ENCODE data around the gene TPP1. TPM values are rescaled to one million over a fixed set of nuclear protein-coding genes. Genes with fewer than 3 reads are reported as not detected.

TPP1 gene
- total RNA-seq, 1 experiment from 2014 or later: 71.5 TPM

DNA sequence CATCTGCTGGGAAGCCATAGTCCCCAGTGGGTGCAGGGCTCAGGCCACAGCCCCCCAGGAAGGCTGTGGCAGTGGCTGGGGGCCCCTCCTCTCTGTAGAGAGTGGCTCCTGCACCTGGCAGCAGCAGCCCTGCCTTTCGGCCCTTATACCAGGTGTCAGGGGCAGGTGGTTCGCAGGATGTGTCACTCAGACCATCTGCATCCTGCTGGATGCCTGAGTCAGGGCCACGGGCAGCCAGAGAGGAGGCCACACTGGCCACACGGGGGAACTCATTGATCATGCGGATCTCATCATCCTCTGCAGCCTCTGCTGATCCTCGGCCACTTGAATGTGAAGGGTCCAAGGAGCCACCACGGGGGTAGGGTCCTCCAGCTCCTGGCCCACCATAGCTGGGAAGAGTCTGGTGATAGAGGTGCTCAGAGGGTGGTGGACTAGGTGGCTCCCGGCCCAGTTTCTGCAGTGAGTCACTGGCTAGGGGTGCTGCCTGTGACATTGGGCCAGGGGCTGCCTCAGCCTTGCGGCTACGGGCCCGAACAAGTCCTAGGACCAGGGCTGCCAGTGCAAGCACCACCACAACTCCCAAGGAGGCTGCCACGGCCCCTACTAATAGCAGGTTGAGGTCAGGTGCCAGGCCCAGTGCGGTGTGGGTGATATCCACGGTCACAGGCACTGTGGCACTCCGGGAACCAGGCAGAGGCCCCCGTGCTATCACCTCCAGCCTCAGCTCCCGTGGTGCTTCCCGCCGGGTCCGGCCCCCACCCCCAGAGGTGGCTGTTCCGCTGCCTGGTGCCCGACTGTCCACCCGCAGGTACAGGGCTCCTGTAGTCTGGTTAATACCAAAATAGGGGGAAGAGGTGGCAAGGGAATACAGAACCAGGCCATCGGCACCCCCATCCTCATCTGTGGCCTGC lies 3.3 kb upstream of the TPP1 start:
- H3K27ac Mint-ChIP-seq (ENCODE audit: unreplicated experiment): no peak overlapping the region
- peaks cover 31% of the 10 kb centered on the region for H3K27me3 Mint-ChIP-seq (ENCODE audit: unreplicated experiment)
- H3K36me3 Mint-ChIP-seq (ENCODE audit: insufficient read depth, unreplicated experiment): no peaks in the 10 kb centered on the region
- H3K4me1 Mint-ChIP-seq (ENCODE audit: low read depth, unreplicated experiment): no peaks in the 10 kb centered on the region
- TF ChIP-seq, protein P1, sequence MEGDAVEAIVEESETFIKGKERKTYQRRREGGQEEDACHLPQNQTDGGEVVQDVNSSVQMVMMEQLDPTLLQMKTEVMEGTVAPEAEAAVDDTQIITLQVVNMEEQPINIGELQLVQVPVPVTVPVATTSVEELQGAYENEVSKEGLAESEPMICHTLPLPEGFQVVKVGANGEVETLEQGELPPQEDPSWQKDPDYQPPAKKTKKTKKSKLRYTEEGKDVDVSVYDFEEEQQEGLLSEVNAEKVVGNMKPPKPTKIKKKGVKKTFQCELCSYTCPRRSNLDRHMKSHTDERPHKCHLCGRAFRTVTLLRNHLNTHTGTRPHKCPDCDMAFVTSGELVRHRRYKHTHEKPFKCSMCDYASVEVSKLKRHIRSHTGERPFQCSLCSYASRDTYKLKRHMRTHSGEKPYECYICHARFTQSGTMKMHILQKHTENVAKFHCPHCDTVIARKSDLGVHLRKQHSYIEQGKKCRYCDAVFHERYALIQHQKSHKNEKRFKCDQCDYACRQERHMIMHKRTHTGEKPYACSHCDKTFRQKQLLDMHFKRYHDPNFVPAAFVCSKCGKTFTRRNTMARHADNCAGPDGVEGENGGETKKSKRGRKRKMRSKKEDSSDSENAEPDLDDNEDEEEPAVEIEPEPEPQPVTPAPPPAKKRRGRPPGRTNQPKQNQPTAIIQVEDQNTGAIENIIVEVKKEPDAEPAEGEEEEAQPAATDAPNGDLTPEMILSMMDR (IDR thresholded peaks at IDR 0.05; ENCODE audit: unreplicated experiment): no peak
- H3K9me3 Mint-ChIP-seq (ENCODE audit: low read depth, unreplicated experiment): no peaks in the 10 kb centered on the region
- BruUV-seq (replicated peaks): no TSS peak
- intact Hi-C loops (cut with micrococcal nuclease; ENCODE audit: unreplicated experiment): no loop called here
- no peak overlapping the region for H3K4me3 Mint-ChIP-seq (ENCODE audit: low read depth, unreplicated experiment)
- CTCF ChIA-PET: interaction anchor here (0.6 kb wide), 1 partner anchor 25 kb away, joined by 4 read pairs; no protein-coding TSS in a partner anchor
- no peak for DNase-seq

DNA sequence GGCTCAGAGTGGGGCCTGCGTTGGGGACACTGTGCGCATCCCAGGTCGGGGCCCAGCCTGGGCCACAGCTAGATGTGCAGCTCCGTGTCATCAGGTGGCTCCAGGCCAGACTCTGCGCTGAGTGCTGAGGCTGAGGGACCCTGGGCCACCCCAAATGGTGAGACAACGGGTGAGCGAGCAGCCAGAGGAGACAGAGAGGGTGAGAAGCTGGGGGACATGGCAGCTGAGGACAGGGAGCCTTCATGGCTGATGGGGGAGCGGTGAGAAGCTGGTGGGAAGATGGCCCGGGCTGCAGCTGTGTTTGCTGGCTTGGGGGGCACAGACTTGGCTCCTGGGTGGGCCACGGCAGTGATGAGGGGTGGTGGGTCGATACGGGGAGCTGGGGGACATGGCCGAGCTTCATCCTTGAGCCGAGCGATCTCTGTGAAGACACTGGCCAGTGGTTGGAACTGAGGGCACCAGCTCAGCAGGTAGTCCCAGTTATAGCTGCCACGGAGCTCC lies 2.5 kb upstream of the TPP1 start:
- no peaks in the 10 kb centered on the region for H3K9me3 Mint-ChIP-seq (ENCODE audit: low read depth, unreplicated experiment)
- TF ChIP-seq, protein P1 (IDR thresholded peaks at IDR 0.05; ENCODE audit: unreplicated experiment): no peak
- intact Hi-C loops (cut with micrococcal nuclease; ENCODE audit: unreplicated experiment): no loop called here
- no peak overlapping the region for H3K27ac Mint-ChIP-seq (ENCODE audit: unreplicated experiment)
- BruUV-seq (replicated peaks): no TSS peak
- H3K4me1 Mint-ChIP-seq (ENCODE audit: low read depth, unreplicated experiment): no peaks in the 10 kb centered on the region
- H3K36me3 Mint-ChIP-seq (ENCODE audit: insufficient read depth, unreplicated experiment): no peaks in the 10 kb centered on the region
- H3K4me3 Mint-ChIP-seq (ENCODE audit: low read depth, unreplicated experiment): no peak overlapping the region
- peaks cover 23% of the 10 kb centered on the region for H3K27me3 Mint-ChIP-seq (ENCODE audit: unreplicated experiment)
- no peak for DNase-seq
- CTCF ChIA-PET: interaction anchor here (0.6 kb wide), 1 partner anchor 24 kb away, joined by 4 read pairs; no protein-coding TSS in a partner anchor

DNA sequence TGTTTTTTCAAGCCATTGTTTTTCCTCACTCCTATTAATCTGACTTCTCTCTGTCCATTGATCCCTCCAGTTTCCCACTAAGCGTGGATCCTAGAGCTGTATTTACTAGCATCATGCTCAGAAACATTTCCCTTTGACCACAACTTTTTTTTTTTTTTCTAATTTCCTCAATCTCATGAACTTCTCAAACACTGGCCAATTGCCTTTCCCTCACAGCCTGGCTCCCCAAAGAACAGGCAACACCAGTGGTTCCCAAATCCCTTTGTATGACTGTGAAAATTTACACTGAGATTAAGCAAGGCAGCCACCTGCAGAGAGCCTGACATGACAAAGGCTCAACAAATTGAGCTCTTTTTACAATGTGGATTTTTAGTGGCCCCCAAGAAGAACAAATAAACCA lies 1.4 kb upstream of the TPP1 start:
- Mint-ChIP-seq H3K27ac (ENCODE audit: unreplicated experiment) (no peak overlapping the region), H3K27me3 (ENCODE audit: unreplicated experiment) (peaks cover 13% of the 10 kb centered on the region), H3K9me3 (ENCODE audit: low read depth, unreplicated experiment) (no peaks in the 10 kb centered on the region), H3K4me1 (ENCODE audit: low read depth, unreplicated experiment) (no peaks in the 10 kb centered on the region), H3K4me3 (ENCODE audit: low read depth, unreplicated experiment) (no peak overlapping the region), H3K36me3 (ENCODE audit: insufficient read depth, unreplicated experiment) (no peaks in the 10 kb centered on the region)
- CTCF ChIA-PET: no interaction called here
- intact Hi-C loops (cut with micrococcal nuclease; ENCODE audit: unreplicated experiment): no loop called here
- BruUV-seq (replicated peaks): no TSS peak
- TF ChIP-seq, protein P1 (IDR thresholded peaks at IDR 0.05; ENCODE audit: unreplicated experiment): no peak
- DNase-seq: no peak

DNA sequence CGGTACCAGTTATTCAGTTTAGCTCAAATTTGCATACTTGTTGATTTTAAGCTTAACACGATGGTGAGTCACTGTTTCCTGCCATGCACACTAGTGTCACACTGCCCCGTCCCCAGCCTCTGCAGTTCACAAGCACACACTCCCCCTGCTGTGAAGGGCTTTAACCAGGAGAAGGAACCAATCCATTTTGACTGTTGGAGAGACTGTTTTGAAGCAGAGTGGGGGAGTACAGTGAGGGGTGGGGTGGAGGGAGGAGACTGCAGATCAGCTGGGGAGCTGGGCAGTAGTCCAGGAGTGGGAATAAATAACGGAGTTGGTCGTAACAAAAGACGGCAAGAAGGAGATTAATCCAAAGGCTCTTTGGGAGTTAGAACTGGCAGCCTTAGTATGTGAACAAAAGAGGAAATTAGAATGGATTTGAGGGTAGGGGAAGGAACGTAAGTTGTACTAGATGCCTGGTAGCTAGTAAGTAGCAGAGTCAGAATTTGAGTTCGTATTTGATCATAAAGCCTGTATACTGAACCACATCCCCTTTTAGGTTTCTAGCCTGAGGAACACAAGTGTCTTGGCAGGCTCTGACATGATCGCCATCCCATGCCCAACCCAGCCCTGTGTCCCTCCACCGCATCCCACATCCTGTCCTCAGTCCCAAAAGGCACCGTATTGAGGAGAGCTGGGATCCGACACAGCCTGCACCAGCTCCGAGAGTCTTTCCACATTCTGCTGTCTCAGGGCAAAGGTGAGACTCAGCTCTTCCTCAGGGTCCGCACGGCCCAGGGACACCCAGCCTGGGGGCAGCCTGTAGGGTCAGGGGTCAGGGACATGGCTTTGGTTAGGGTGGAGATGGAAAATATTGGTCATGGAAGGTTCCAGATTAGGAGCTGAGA lies 862 bp downstream of the TPP1 start:
- Mint-ChIP-seq H3K4me3 (ENCODE audit: low read depth, unreplicated experiment) (no peak overlapping the region), H3K36me3 (ENCODE audit: insufficient read depth, unreplicated experiment) (no peaks in the 10 kb centered on the region), H3K27me3 (ENCODE audit: unreplicated experiment) (no peaks in the 10 kb centered on the region), H3K4me1 (ENCODE audit: low read depth, unreplicated experiment) (no peaks in the 10 kb centered on the region), H3K9me3 (ENCODE audit: low read depth, unreplicated experiment) (no peaks in the 10 kb centered on the region), H3K27ac (ENCODE audit: unreplicated experiment) (no peak overlapping the region)
- no TSS peak for BruUV-seq (replicated peaks)
- no peak for DNase-seq
- intact Hi-C loops (cut with micrococcal nuclease; ENCODE audit: unreplicated experiment): loop anchor here (10.0 kb wide), 1 partner anchor 134 kb away; the partner anchor contains the start of genes ARFIP2 and TIMM10B
- CTCF ChIA-PET: interaction anchor here (0.5 to 1.3 kb wide), 7 partner anchors 12 to 1076 kb away, joined by 3 to 5 read pairs (median 4); partner anchors contain the start of gene MRPL17
- TF ChIP-seq, protein P1 (IDR thresholded peaks at IDR 0.05; ENCODE audit: unreplicated experiment): no peak

Data from Calu3 (cell line).